GM19467 (cell line): ENCODE data around the gene TSPAN4.

ENCODE experiments used
- ATAC-seq: cut with Tn5 transposase; IDR thresholded peaks from one replicate; pipeline ENCODE4 v1.9.1; 2021; ENCODE audit warnings: mild to moderate bottlenecking, moderate library complexity; ENCODE audit not compliant: unreplicated experiment

The TSPAN4 gene, protein sequence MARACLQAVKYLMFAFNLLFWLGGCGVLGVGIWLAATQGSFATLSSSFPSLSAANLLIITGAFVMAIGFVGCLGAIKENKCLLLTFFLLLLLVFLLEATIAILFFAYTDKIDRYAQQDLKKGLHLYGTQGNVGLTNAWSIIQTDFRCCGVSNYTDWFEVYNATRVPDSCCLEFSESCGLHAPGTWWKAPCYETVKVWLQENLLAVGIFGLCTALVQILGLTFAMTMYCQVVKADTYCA

DNA sequence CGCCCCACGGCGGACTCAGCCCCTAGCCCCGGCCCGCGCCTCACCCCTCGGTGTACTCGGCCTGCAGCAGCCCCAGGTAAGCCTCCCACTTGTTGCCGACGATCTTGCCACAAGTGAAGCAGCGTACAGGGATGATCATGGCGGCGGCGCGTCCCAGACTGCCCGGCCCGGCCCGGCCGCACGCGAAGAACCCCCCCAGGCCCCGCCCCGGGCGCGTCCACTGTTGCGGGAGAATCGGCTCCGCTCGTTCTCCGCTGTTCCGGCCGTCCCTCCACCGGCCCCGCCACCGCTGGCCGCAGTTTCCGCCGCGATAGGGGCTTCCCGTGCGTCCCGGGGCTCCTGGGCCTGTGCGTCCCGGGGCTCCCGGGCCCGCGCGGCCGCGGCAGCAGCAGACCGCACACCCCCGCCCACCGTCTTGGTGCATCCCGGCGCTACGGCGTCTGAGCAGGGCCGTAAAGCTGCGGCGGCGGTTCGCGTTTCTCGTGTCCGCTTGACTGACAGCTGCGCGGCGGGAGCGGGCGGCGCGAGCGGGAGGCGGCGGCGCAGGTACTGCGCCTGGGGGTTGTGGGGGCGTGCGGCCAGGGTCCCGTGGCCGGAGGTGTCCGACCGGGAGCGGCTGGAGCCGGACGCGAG, at the start of gene TSPAN4, which contains the start of gene POLR2L:
Gene TSPAN4, plus strand, starts transcription at position 483 of the 633 bp plus-strand sequence. CDS start 7,453 bp downstream, outside the sequence.
Gene POLR2L, minus strand, starts transcription at position 160 of the 633 bp plus-strand sequence. Its CDS starts 21 bp downstream, at position 139.
- peak; percentile 56 for ATAC-seq

DNA sequence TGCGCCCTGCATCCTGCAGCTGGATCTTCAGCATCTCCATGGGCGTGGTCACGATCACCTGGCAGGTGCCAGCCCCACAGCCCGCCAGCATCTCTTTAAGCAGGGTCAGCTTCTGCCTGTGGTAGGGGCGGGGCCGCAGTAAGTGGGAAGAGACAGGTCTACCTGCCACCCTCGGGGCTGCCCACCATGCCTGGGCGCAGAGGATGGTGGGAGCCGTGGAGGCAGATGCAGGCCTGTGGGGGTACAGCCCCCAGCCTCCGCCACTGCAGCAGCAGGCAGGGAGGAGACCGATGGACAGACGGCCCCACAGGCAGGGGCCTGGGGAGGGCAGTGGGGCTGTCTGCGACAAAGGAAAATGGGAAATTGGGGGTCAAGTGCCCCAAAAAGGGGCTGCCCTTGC, 49.8 kb upstream of the TSPAN4 start:
- ATAC-seq: no peak

DNA sequence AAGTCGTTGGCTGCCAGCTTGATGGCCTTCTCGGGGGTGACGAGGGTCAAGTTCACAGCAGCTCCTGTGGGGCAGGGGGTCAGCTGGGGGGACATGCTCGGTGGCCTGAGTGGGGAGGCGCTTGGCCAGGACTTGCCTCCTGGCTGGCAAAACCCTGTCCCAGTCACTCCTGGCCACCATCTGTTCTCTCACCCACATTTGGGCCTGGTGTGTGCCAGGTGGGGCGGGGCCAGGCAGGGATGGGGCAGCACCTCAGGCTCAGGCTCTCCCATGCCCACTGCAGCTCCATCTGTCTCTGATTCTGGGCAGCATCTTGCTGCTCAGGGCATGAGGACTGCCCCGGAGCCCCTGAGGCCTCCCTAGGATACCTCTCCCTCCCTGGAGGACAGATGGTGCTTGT, 49.1 kb upstream of the TSPAN4 start:
- ATAC-seq: no peak

DNA sequence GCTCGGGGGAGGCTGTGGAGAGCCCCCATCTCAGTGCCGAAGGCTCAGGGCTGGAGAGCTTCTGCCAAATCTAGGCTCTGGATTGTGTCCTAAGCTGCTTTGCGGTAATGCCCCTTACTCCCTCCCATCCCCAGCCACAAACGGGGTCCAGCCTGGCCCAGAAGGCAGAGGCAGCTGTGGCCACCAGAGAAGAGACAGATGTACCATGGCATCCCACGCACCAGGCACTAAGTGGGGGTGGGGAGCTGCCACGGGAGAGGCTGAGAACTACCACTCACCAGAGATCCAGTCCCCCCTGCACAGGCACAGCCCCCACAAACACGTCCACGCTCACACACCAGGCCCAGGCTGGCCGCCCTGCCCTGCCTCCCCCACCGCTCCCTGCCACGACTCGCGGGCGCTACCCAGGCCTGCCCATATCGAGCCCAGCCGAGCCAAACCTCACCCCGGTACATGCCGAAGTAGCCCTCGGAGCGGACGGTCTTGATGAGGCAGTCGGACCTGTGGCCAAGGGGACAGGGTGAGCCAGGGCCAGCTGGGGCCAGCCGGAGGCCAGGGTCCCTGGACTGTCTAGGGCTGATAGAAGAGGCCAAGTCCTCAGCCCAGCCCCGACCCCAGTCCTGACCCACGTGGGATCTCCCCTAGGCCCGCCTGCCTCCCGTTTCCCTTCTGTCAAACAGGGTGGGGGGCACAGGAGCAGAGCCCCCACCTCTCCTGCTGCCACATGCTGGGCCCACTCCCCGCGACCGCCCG, 48.5 kb upstream of the TSPAN4 start:
- no peak for ATAC-seq

DNA sequence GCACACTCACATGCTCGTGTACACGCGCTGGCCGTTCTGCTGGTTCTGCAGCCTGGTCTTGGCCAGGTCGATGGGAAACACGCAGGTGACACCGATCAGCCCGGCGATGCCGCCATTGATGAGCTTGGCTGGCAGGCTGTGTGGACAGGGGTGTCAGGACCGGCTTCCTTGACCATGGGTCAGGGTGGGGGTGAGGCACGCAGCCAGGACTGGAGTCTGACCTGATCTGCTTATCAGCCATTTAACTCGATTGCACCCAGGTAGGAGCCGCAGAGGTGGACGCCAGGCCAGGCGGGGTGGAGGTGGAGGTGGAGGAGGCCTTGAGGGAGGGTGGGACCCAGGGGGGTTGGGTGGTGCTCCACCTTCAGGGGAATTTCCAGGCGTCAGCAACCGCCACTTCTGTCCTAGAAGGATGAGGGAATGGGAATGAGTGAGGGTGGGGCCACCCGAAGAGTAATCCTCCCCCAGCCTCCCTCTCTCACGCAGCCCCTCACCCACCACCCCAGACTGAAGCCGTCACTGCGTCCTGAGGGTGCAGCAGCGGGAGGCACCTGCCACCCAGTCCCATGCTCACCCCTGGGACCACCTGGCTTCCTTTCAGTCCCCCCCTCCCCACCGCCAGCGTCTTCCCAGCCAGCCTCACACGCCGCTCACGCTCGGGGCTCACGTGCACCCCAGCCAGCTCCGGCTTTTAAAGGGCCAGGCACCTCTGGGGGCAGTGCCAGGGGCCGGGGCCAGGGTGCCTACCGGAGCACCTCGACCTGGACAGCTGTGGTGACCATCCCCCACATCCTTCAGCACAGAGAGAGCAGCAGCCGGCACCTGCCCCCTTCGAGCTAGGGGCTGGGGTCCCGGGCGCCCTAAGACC, 47.7 kb upstream of the TSPAN4 start:
- ATAC-seq: no peak

DNA sequence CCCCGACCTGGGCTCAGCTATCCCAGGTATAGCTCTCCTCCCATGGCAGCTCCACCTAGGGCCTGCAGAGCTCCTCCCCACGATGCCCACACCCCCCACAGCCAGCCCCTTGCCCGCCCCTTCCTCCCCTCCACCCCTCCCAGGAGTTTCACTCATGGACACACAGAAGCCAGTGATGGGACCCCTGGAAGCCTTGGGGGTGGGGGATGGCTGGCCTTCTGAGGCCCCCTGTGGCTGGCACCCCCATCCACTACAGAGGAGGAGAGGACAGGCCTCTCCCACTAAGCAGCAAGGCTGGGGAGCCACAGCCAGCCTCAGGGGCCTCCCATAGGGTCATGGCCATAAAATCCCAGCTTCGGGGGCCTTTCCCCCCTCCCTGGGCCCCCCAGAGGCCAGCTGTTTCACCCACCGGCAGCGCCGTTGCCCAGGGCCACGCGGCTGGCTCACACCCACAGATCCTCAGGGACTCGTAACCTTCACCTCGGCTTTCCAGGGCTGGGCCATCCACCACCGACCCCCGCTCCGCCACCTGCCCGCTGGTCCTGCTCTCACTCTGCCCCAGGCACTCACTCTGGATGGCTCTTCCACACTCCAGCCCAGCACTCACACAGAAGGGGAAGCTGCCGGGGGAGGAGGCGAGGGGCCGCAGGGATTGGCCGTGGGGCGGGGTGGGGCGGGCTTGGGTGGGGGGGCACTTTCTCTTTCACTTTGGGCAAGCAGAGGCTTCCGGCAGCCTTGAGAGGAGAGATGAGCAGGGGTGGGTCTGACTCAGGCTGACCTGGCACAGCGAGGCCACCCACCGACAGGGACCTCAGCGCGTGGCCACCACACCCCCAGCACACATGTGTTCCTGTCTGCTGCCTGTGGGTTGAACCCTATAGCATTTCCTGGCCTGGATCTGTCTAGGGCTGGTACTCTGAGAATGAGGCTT, 46.8 kb upstream of the TSPAN4 start:
- ATAC-seq: peak; percentile 35

DNA sequence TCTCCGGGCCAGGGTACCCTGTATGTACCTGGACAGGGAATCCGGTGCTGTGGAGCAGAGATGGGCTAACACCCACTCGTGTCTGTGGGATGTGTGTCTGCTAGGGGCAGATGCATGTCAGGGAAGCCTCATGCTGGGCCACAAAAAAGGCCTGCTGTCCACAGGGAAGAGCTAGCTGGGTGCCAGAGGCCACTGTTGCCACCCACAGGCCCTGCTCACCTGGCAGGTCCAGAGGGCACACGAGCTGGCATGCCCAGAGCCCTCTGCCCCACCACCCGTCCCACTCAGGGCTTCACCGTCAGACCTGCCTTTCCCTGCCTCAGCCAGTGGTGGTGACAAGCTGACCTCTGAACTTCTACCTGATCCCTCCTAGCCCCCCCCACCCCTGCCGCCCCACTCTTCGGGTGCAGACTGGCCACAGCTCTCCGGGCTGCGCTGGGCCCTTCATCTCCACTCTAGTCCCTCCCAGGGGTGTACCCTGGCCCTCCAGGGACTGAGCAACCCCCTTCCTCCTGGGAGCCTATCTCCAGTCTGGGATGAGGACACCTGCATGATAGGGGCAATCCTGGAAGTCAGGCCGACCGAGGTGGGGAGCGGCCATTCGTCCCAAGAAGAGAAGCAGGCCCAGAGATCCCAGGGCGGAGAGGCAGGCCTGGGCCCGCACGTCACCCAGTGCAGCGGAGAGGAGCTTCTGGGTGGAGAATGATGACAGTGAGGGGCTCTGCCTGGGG, 45.9 kb upstream of the TSPAN4 start:
- no peak for ATAC-seq

DNA sequence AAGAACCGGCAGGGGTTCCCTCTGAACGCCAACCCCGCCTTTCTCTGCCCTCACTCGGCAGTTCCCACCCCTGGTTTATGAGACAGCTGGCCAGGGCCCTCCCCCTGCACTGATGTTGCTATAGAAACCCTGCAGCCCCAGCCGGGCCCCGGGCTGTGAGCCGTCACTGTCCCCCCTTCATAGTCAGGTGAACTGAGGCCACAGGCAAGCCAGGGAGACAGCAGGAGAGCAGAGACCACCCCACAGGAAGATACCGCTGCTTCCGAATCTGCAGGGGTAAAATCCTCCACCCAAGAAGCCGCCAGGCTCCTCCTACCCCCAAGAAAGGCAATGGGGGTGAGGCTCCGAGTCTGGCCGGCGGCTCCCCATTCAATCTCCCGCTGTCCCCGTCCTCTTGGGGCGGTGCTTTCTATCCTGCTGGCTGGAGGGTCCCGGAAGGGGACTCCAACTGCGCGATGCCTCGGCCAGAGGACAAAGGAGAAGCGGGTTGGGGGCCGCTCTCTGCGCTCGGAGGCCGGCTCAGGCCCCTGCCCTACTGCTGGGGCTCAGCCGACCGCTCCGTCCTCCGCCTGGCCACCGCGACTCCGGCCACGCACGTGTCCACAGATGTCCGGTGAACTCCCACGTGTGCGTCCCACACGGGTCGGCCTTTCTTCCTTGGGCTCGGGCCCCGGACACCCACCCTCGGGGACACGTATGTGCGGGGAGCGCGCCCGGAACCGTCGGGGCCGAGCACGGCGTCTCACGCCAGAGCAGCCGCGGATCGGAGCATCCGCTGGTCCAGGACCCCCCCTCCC, 45.2 kb upstream of the TSPAN4 start:
- peak; percentile 29 for ATAC-seq

DNA sequence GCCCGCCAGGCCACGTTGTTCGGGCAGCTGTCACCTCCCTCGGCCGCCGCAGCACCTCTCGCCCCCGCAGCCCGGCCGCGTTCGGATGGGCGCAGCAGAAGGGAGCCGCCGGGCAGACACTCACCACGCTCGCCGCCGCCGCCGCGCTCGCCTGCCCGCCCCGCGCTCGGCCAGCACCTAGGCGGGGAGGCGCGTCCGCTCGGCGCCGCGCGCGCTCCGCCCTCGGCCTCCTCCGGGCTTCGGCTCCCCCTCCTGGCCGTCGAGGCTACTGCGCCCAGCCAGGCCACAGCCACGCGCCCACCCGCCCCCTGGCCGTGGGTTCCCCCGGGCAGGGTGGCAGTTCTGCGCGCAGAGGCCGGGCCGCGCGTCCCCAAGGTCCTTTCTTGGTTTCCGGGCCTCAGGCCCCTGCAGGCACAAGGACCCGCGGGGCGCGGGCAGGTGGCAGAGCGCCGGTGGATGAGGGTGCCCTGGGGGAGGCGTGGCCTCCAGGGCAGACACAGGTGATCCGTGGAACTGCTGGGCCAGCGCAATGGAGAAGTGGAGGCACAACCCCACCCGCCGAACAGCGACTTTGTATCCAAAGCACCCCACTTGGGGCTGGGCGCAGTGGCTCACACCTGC, 44.4 kb upstream of the TSPAN4 start, which contains the start of gene SLC25A22:
Gene SLC25A22, minus strand, starts transcription at position 189 of the 621 bp plus-strand sequence. CDS start 3,275 bp downstream, outside the sequence.
- peak; percentile 52 for ATAC-seq

DNA sequence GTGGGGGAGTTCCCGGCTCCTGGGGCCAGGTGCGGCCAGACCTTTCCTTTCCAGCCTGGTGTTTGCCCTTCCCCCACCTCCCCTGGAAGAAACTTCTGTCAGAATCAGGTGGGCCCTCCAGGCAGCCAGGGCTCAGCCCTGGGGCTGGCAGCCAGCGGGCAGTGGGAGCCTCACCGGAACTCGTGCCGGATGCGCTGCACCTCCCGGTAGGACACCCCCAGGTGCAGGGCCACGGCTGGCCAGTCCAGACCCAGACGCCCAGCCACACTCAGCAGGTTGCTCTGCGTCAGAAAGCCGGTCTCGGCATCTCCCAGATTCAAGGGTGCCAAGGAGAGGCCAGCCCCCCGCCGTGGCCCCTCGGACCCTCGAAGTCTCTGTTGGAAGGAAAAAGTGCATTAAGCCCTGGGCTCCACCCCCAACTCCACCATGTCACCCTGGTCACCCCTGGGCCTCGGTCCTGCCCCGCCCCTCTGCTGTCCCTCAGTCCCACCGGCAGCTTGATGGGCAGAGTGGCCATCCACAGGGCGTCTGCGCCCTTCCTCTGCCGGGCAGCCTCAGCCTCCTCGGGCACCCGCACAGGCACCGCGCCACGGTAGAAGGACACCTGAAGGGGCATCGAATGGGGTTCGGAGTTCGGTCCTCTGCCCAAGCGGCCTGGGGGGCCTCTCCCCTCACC, 42.9 kb upstream of the TSPAN4 start:
- ATAC-seq: no peak

DNA sequence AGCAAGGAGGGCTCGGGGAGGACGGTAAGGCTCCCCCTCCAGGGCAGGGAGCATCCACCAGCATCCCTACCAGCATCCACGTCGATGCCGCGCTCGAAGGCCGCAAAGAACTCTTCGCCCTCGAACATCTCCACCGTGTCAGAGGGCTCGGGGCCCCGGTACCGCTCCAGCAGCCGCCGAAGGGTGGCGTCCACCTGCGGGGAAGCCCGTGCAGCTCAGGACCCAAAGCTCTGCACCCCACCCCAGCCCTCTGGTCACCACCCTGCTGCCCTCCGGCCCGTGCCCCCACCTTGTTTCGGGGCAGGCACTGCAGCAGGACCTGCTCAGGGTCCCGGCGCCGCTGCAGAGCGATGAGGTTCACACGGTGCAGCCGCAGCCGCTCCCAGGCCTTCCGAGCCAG, 42.2 kb upstream of the TSPAN4 start:
- ATAC-seq: no peak

DNA sequence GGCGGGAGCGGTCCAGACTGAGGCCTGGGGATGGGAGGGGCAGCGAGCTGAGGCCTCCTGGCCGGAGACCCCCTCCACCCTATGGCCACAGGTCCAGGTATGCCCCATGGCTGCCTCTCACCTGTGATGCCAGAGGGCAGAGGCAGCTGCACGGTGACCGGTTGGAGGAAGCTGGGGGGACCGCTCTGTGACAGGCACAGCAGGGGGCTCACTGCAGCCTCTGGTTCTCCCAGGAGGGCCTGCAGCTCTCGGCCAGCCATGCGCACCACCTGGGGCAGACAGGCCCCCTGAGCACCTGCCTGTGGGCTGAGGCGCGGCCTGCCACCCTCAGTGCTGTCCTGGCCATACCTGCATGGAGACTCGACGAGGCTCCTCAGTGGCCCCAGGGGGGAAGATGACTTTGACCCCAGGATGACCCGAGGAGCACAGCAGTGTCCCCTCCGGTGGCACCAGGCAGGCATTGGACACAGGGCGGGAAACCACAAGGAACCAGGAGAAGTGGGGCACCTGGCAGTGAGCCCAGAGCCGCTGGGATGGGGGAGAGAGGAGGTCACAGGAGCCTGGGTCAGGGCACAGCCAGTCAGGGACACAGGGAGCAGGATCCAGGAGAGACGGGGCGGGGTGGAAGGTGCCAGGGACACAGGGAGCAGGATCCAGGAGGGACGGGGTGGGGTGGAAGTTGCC, 41.4 kb upstream of the TSPAN4 start:
- ATAC-seq: no peak

DNA sequence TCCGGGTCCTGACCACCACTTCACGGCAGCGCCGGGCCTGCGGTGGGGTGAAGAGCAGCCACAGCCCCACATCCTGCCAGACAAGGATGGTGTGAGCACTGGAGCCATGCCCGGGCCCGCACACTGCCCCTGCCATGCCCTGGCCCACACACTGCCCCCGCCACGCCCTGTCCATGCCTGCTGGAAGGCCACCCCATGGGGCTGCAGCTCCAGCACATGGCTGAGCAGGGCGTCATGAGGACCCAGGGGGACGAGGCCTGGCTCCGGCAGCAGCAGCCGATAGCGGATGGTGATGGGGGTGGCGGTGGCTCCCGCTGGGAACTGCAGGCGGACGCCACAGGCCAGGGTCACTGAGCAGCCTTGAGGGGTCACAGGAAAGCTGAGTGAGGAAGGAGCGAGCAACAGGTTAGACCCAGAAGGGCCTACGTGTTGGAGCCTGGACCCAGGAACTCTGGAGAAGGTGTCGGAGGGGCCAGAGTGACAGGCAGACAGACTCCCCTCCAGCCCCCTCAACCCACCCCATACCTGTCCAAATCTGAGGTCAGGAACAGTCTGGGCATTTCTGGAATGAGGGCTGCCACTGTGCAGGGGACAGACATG, 40.5 kb upstream of the TSPAN4 start:
- no peak for ATAC-seq

DNA sequence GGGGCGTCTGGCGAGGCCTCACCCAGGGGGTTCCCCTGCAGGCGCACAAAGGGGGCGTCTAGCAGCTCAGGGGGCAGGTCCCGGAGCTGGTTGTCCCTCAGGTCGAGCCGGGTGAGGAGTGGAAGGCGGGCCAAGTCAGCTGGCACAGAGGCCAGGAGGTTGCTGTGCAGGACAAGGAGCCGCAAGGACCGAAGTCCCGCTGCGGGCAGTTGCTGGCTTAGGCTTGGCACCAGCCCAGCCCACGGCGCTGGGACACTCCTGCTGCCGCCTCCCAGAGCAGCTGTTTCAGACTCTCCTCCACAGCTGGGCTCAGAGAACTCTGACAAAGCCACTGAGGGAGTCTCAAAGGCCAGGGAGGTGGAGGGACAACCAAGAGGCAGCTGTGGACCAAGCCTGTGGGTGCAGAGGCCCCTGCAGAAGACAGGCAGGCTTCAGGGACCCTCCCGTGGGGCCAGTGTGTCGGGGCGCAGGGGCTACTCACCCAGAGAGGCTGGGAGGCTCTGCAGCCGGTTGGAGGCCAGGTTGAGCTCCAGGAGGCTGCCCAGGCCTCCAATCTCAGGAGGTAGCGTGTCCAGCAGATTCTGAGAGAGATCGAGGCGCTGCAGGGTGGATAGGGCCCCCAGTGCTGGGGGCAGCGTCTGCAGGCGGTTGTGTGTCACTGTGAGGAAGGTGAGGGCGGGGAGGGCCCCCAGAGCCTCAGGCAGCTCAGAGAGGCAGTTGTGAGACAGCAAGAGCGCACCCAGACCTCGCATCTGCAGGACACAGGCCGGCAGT, 39.8 kb upstream of the TSPAN4 start:
- no peak for ATAC-seq

DNA sequence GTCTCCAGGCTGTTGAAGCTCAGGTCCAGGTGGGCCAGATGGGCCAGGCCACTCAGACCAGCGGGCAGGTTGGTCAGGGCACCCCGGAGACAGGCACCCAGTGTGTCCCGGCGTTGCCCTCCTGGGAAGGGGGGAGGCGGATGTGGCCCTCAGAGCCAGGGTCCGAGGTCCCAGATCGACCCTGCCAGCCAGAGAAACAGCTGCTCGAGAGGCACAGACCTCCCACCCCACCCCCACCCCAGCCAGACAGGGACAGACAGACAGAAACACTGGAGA, 39.2 kb upstream of the TSPAN4 start:
- no peak for ATAC-seq
